Thoracic aorta (tissue), 2 donors: ENCODE measurements around the gene CD300LD. TPM values are rescaled to one million over a fixed set of nuclear protein-coding genes. Genes with fewer than 3 reads are reported as not detected.

ENCODE experiments used
- ATAC-seq: fragments of 150-250 bp; one replicate; pipeline ENCODE4 v1.8.0; 2017; ENCODE audit warnings: low read depth; ENCODE audit not compliant: insufficient number of reproducible peaks, low FRiP score
- DNase-seq: peaks from one replicate; pipeline ENCODE4 v3.0.0-alpha.2; 2020; ENCODE audit warnings: low spot score
- H3K27ac ChIP-seq, 2 donors: fragments of 200-600 bp; sonication (generic); 1 replicate in 1 of 2; 2 replicates in 1 of 2; pipeline ENCODE4 v1.5.1; 2016; ENCODE audit warnings: mild to moderate bottlenecking in 2 of 2, moderate library complexity in 2 of 2
- H3K27me3 ChIP-seq: fragments of 200-600 bp; sonication (generic); replicated peaks from 2 replicates; pipeline ENCODE4 v1.6.0; 2016; ENCODE audit warnings: mild to moderate bottlenecking; ENCODE audit not compliant: insufficient read depth
- H3K36me3 ChIP-seq: fragments of 200-600 bp; sonication (generic); one replicate; pipeline ENCODE4 v1.5.1; 2016
- H3K4me1 ChIP-seq, 2 donors: fragments of 200-600 bp; sonication (generic); 1 replicate in 1 of 2; 2 replicates in 1 of 2; pipeline versions ENCODE4 v1.5.1 to v1.6.0; 2016; ENCODE audit warnings: low read depth in 2 of 2, mild to moderate bottlenecking in 1 of 2; ENCODE audit not compliant: control insufficient read depth in 1 of 2
- H3K4me3 ChIP-seq: fragments of 200-600 bp; sonication (generic); 2 replicates; pipeline ENCODE4 v1.5.1; 2016; ENCODE audit warnings: mild to moderate bottlenecking
- H3K9me3 ChIP-seq: fragments of 200-600 bp; sonication (generic); 2 replicates; pipeline ENCODE4 v1.5.1; 2016
- CTCF ChIP-seq: fragments of 200-600 bp; sonication (generic); IDR thresholded peaks from one replicate; pipeline ENCODE4 v1.5.1; 2019; ENCODE audit warnings: antibody characterized with exemption
- total RNA-seq, 2 donors: library from RNA; depleted of rRNA; stranded (reverse); fragments of >200 nt; gene quantifications; one replicate each; pipeline versions ENCODE4 v1.1.0 to v1.2.3, GENCODE V29; 2016

CD300LD gene
- total RNA-seq, 2 donors from 2014 or later = not detected

GRCh38 chr17:74543891-74544760 lies 48.0 kb downstream of the CD300LD start:
- Histone ChIP-seq H3K27me3 (no peaks in the 10 kb centered on the region), H3K9me3 (no peaks in the 10 kb centered on the region), H3K4me1 (no peaks in the 10 kb centered on the region), H3K4me3 (no peak overlapping the region), H3K27ac (no peak overlapping the region), H3K36me3 (no peaks in the 10 kb centered on the region)
- DNase-seq (no peak), ATAC-seq (no peak)
- no peak for TF ChIP-seq CTCF

- Histone ChIP-seq H3K27ac (no peak overlapping the region), H3K9me3 (no peaks in the 10 kb centered on the region), H3K4me1 (no peaks in the 10 kb centered on the region), H3K36me3 (no peaks in the 10 kb centered on the region), H3K4me3 (no peak overlapping the region), H3K27me3 (no peaks in the 10 kb centered on the region)
- DNase-seq (no peak), ATAC-seq (no peak)
- TF ChIP-seq CTCF = no peak
Measured at GRCh38 chr17:74543406-74543805, 48.7 kb downstream of the CD300LD start.

- Histone ChIP-seq H3K27me3 (no peaks in the 10 kb centered on the region), H3K4me3 (no peak overlapping the region), H3K27ac (no peak overlapping the region), H3K9me3 (no peaks in the 10 kb centered on the region), H3K36me3 (no peaks in the 10 kb centered on the region), H3K4me1 (no peaks in the 10 kb centered on the region)
- DNase-seq (no peak), ATAC-seq (no peak)
- TF ChIP-seq CTCF = no peak
Measured at GRCh38 chr17:74542727-74543383, 49.2 kb downstream of the CD300LD start.

- no peaks in the 10 kb centered on the region for H3K27me3 ChIP-seq
- H3K4me3 ChIP-seq = no peak overlapping the region
- no peaks in the 10 kb centered on the region for H3K36me3 ChIP-seq
- no peak for DNase-seq
- H3K9me3 ChIP-seq = no peaks in the 10 kb centered on the region
- no peak for ATAC-seq
- TF ChIP-seq CTCF = no peak
- no peak overlapping the region for H3K27ac ChIP-seq
- H3K4me1 ChIP-seq = no peaks in the 10 kb centered on the region
Measured at GRCh38 chr17:74542166-74542565, 49.9 kb downstream of the CD300LD start.
